Inflammatory macrophage treated with lipopolysaccharide for 1 hour (primary cell): Measurements from ENCODE around the gene EIF3F.
"Not testable (repeated sequence)": the region's sequence is repeated elsewhere in the genome, so short reads cannot be mapped to it uniquely, and the experiment has no call there.

Experiments
- DNase-seq, 2 donors: peaks; one replicate each; pipeline ENCODE4 v3.0.0-alpha.2; 2020 to 2022

Gene EIF3F

GRCh38 chr11:7986768-7987559 is at the start of gene EIF3F:
TSS of gene EIF3F (plus strand) at chr11:7987337. CDS start at chr11:7987353, 16 bp downstream.
- DNase-seq: peak; percentile 99

GRCh38 chr11:7941146-7941545 is 46.0 kb upstream of the EIF3F start:
- DNase-seq: no peak

GRCh38 chr11:7941608-7942007 is 45.5 kb upstream of the EIF3F start, which contains the start of gene OR10A3:
TSS of gene OR10A3 (minus strand) at chr11:7941708. CDS start at chr11:7939520, 2,188 bp downstream.
- no peak for DNase-seq

- DNase-seq: no peak
Observed at GRCh38 chr11:7944123-7944522, 43.0 kb upstream of the EIF3F start.

- DNase-seq: no peak
Observed at GRCh38 chr11:7949934-7950333, 37.2 kb upstream of the EIF3F start.

- no peak for DNase-seq
Observed at GRCh38 chr11:7955191-7955590, 31.9 kb upstream of the EIF3F start.

- no peak for DNase-seq
Observed at GRCh38 chr11:7964261-7964660, 22.9 kb upstream of the EIF3F start.

- no peak for DNase-seq
Observed at GRCh38 chr11:7964873-7965272, 22.3 kb upstream of the EIF3F start.

- no peak for DNase-seq
Observed at GRCh38 chr11:7965386-7965785, 21.8 kb upstream of the EIF3F start, which contains the start of gene NLRP10. TSS of gene NLRP10 (minus strand) at chr11:7965447. CDS start at chr11:7963495, 1,952 bp downstream.

GRCh38 chr11:7967097-7967496 is 20.0 kb upstream of the EIF3F start:
- DNase-seq: no peak

GRCh38 chr11:7967826-7968225 is 19.3 kb upstream of the EIF3F start:
- DNase-seq: no peak

GRCh38 chr11:7968686-7969085 is 18.5 kb upstream of the EIF3F start:
- DNase-seq: no peak

- no peak for DNase-seq
Observed at GRCh38 chr11:7969756-7970646, 17.1 kb upstream of the EIF3F start.

- DNase-seq: no peak
Observed at GRCh38 chr11:7971846-7972245, 15.3 kb upstream of the EIF3F start.

- no peak for DNase-seq
Observed at GRCh38 chr11:7973011-7973410, 14.1 kb upstream of the EIF3F start.

- DNase-seq: no peak
Observed at GRCh38 chr11:7974668-7975067, 12.5 kb upstream of the EIF3F start.

GRCh38 chr11:7977232-7977917 is 9.8 kb upstream of the EIF3F start:
- DNase-seq: no peak

- no peak for DNase-seq
Observed at GRCh38 chr11:7981619-7982157, 5.4 kb upstream of the EIF3F start.

GRCh38 chr11:7982582-7983119 is 4.5 kb upstream of the EIF3F start:
- DNase-seq: no peak

GRCh38 chr11:7983832-7984590 is 3.1 kb upstream of the EIF3F start:
- no peak for DNase-seq

GRCh38 chr11:7987560-7987883 is 385 bp downstream of the EIF3F start:
- DNase-seq: not testable (repeated sequence)
